ENCODE measurements around the gene FBLN2. TPM values are rescaled to one million over a fixed set of nuclear protein-coding genes. Genes with fewer than 3 reads are reported as not detected.

The FBLN2 gene
- polyA plus RNA-seq, 1 of the 3 experiments (the other 2 are of a cell fraction) = 5.2 TPM

DNA sequence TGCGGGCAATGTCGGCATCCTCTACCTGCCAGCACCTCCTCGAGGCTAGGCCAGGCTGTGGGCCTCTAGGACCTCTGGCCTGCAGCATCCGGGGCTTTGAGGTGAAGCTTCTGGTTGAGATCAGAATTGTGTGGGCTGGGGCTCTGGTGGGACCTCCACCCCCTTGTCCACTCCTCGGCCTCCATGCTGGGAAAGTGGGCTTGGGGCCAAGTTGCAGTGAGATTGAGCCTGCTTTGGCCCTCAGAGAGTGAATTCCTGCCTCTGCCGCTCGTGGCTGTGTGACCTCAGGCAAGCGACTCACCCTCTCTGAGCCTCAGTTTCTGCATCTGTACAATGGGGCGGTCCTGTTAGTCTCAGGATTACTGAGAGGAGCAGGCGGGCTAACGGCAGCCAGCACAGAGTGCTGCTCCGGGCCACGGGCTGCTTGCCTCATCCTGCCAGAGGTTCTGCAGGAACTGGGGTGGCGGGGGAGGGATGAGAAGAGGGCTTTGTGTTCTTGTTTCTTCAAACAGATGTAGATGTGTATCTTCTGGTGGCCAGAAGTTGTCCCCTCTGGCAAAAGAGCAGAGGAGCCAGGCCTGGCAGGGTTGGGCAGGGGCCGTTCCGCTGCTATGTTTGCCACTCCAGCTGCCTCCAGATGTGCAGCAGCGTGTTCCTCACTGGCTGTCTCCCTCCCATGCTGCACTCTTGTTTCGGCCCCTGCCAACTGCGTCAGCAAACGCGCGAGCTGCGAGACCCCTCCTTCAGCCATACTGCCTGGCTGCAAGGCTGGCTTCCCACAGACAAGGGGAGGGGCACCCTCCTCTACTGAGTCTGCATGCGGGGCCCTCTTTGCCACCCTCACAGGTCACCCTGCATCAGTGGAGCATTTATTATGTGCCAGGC, 33.7 kb downstream of the FBLN2 start:
- POLR2A ChIA-PET = no interaction called here
- no peak overlapping the region; a peak in 1 of 4 replicates for H3K27ac ChIP-seq (ENCODE audit: low read depth in 2 of 2, low read length in 1 of 2)
- DNase-seq = peak; percentile 81
- H3K4me3 ChIP-seq (ENCODE audit: low read depth in 2 of 2, low read length in 1 of 2) = no peak overlapping the region
- no peaks in the 10 kb centered on the region for H4K20me1 ChIP-seq (ENCODE audit: insufficient read depth)
- no peaks in the 10 kb centered on the region for H3K36me3 ChIP-seq (replicated peaks in 1 of 2; ENCODE audit: control insufficient read depth in 1 of 2, insufficient read depth in 2 of 2, low read length in 1 of 2)
- H3K4me2 ChIP-seq = no peak overlapping the region
- H3K9ac ChIP-seq = no peak overlapping the region
- no peaks in the 10 kb centered on the region for H3K9me2 ChIP-seq
- H3F3A ChIP-seq (replicated peaks; ENCODE audit: insufficient read depth) = no peaks in the 10 kb centered on the region
- H3K4me1 ChIP-seq (ENCODE audit: control insufficient read depth in 1 of 2, insufficient read depth in 2 of 2, low read depth in 1 of 2, low read length in 1 of 2) = peaks cover 0 to 40% of the 10 kb centered on the region in 2 experiments; a peak in 1 of 4 replicates
- no peaks in the 10 kb centered on the region for H3K79me2 ChIP-seq (ENCODE audit: insufficient read depth)
- H3K27me3 ChIP-seq (ENCODE audit: insufficient read depth) = no peaks in the 10 kb centered on the region
- H3K9me3 ChIP-seq = no peaks in the 10 kb centered on the region
- no peak overlapping the region for H2AFZ ChIP-seq (ENCODE audit: low read depth)
- WGBS (ENCODE audit: low lambda C conversion rate) = 76% methylated on average over 18 of the region's 24 CpGs
- CTCF ChIA-PET = interaction anchor here (0.8 to 2.6 kb wide), 5 partner anchors 66 to 298 kb away, joined by 3 to 8 read pairs (median 4); no protein-coding TSS in a partner anchor
- TF ChIP-seq, protein P1, sequence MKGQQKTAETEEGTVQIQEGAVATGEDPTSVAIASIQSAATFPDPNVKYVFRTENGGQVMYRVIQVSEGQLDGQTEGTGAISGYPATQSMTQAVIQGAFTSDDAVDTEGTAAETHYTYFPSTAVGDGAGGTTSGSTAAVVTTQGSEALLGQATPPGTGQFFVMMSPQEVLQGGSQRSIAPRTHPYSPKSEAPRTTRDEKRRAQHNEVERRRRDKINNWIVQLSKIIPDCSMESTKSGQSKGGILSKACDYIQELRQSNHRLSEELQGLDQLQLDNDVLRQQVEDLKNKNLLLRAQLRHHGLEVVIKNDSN (IDR thresholded peaks at IDR 0.05; ENCODE audit: borderline replicate concordance, low read depth) = no peak
- no peak for TF ChIP-seq NFIC (IDR thresholded peaks at IDR 0.05; ENCODE audit: borderline replicate concordance)
- TF ChIP-seq, protein P2, sequence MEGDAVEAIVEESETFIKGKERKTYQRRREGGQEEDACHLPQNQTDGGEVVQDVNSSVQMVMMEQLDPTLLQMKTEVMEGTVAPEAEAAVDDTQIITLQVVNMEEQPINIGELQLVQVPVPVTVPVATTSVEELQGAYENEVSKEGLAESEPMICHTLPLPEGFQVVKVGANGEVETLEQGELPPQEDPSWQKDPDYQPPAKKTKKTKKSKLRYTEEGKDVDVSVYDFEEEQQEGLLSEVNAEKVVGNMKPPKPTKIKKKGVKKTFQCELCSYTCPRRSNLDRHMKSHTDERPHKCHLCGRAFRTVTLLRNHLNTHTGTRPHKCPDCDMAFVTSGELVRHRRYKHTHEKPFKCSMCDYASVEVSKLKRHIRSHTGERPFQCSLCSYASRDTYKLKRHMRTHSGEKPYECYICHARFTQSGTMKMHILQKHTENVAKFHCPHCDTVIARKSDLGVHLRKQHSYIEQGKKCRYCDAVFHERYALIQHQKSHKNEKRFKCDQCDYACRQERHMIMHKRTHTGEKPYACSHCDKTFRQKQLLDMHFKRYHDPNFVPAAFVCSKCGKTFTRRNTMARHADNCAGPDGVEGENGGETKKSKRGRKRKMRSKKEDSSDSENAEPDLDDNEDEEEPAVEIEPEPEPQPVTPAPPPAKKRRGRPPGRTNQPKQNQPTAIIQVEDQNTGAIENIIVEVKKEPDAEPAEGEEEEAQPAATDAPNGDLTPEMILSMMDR (IDR thresholded peaks at IDR 0.05) = no peak
- no peak for TF ChIP-seq GABPA (IDR thresholded peaks at IDR 0.05; ENCODE audit: low read depth)
- TF ChIP-seq FOXJ3 (CRISPR knock-in tag; IDR thresholded peaks at IDR 0.05) = 0 out of 2 replicates have a peak, but pooled peaks have one; percentile 43
- TF ChIP-seq FOXM1 (IDR thresholded peaks at IDR 0.05; ENCODE audit: low read depth) = no peak
- no peak for TF ChIP-seq POLR2AphosphoS5 (IDR thresholded peaks at IDR 0.05; ENCODE audit: low read depth, low read length)
- TF ChIP-seq, protein P3, sequence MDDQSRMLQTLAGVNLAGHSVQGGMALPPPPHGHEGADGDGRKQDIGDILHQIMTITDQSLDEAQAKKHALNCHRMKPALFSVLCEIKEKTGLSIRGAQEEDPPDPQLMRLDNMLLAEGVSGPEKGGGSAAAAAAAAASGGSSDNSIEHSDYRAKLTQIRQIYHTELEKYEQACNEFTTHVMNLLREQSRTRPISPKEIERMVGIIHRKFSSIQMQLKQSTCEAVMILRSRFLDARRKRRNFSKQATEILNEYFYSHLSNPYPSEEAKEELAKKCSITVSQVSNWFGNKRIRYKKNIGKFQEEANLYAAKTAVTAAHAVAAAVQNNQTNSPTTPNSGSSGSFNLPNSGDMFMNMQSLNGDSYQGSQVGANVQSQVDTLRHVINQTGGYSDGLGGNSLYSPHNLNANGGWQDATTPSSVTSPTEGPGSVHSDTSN (IDR thresholded peaks at IDR 0.05) = no peak
- TF ChIP-seq TEAD4 (IDR thresholded peaks at IDR 0.05; ENCODE audit: borderline replicate concordance, insufficient read depth) = no peak
- peak; percentile 60 for TF ChIP-seq RCOR1 (IDR thresholded peaks at IDR 0.05; ENCODE audit: low read length)
- TF ChIP-seq, protein P4, sequence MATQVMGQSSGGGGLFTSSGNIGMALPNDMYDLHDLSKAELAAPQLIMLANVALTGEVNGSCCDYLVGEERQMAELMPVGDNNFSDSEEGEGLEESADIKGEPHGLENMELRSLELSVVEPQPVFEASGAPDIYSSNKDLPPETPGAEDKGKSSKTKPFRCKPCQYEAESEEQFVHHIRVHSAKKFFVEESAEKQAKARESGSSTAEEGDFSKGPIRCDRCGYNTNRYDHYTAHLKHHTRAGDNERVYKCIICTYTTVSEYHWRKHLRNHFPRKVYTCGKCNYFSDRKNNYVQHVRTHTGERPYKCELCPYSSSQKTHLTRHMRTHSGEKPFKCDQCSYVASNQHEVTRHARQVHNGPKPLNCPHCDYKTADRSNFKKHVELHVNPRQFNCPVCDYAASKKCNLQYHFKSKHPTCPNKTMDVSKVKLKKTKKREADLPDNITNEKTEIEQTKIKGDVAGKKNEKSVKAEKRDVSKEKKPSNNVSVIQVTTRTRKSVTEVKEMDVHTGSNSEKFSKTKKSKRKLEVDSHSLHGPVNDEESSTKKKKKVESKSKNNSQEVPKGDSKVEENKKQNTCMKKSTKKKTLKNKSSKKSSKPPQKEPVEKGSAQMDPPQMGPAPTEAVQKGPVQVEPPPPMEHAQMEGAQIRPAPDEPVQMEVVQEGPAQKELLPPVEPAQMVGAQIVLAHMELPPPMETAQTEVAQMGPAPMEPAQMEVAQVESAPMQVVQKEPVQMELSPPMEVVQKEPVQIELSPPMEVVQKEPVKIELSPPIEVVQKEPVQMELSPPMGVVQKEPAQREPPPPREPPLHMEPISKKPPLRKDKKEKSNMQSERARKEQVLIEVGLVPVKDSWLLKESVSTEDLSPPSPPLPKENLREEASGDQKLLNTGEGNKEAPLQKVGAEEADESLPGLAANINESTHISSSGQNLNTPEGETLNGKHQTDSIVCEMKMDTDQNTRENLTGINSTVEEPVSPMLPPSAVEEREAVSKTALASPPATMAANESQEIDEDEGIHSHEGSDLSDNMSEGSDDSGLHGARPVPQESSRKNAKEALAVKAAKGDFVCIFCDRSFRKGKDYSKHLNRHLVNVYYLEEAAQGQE (IDR thresholded peaks at IDR 0.05; ENCODE audit: low read depth, low read length) = no peak
- no peak for TF ChIP-seq SMC3 (IDR thresholded peaks at IDR 0.05; ENCODE audit: low read depth, low read length)
- peak in 1 of 2 experiments; percentile 31; a peak in 1 of 4 replicates for TF ChIP-seq EP300 (IDR thresholded peaks at IDR 0.05; ENCODE audit: borderline replicate concordance in 1 of 2, low read depth in 1 of 2, low read length in 1 of 2)
- TF ChIP-seq EZH2phosphoT487 (IDR thresholded peaks at IDR 0.05; ENCODE audit: borderline replicate concordance, low read depth) = no peak
- TF ChIP-seq RFX5 (IDR thresholded peaks at IDR 0.05; ENCODE audit: low read length) = no peak
- TF ChIP-seq GATA2 (CRISPR knock-in tag; IDR thresholded peaks at IDR 0.05) = peak; percentile 75
- no peak for TF ChIP-seq RAD21 (IDR thresholded peaks at IDR 0.05; ENCODE audit: low read length)
- TF ChIP-seq CHD2 (IDR thresholded peaks at IDR 0.05; ENCODE audit: low read length, partially characterized antibody) = peak; percentile 56
- TF ChIP-seq SIN3A (IDR thresholded peaks at IDR 0.05; ENCODE audit: borderline replicate concordance, low read depth, low read length) = no peak
- no peak for TF ChIP-seq MEF2A (IDR thresholded peaks at IDR 0.05; ENCODE audit: borderline replicate concordance, low read depth)
- TF ChIP-seq, protein P5, sequence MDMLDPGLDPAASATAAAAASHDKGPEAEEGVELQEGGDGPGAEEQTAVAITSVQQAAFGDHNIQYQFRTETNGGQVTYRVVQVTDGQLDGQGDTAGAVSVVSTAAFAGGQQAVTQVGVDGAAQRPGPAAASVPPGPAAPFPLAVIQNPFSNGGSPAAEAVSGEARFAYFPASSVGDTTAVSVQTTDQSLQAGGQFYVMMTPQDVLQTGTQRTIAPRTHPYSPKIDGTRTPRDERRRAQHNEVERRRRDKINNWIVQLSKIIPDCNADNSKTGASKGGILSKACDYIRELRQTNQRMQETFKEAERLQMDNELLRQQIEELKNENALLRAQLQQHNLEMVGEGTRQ (IDR thresholded peaks at IDR 0.05; ENCODE audit: borderline replicate concordance, low read depth, low read length) = no peak
- no peak for TF ChIP-seq FOSL2 (IDR thresholded peaks at IDR 0.05; ENCODE audit: borderline replicate concordance, low read depth)

Data from SK-N-SH (cell line).